CD4-positive, alpha-beta T cell treated with Interleukin-15 for 4 hours (primary cell): ENCODE measurements around the gene CAMK2D.

Experiments
- DNase-seq: peaks from one replicate; pipeline ENCODE4 v3.0.0-alpha.2; 2020; ENCODE audit warnings: low spot score

The CAMK2D gene

GRCh38 chr4:113564493-113564892 lies 197.0 kb downstream of the CAMK2D start:
- DNase-seq = no peak

- no peak for DNase-seq
These were observed 197.7 kb downstream of the CAMK2D start for GRCh38 chr4:113563691-113564378.

GRCh38 chr4:113561758-113562157 lies 199.8 kb downstream of the CAMK2D start:
- DNase-seq = no peak

GRCh38 chr4:113561092-113561491 lies 200.4 kb downstream of the CAMK2D start:
- DNase-seq = no peak

- DNase-seq = no peak
These were observed 201.0 kb downstream of the CAMK2D start for GRCh38 chr4:113560579-113560978.

- DNase-seq = no peak
These were observed 201.6 kb downstream of the CAMK2D start for GRCh38 chr4:113559947-113560346.

- no peak for DNase-seq
These were observed 205.0 kb downstream of the CAMK2D start for GRCh38 chr4:113556382-113557134.

- no peak for DNase-seq
These were observed 205.7 kb downstream of the CAMK2D start for GRCh38 chr4:113555868-113556267.

GRCh38 chr4:113553082-113553481 lies 208.5 kb downstream of the CAMK2D start:
- DNase-seq = no peak

- DNase-seq = no peak
These were observed 211.0 kb downstream of the CAMK2D start for GRCh38 chr4:113550510-113550909.

GRCh38 chr4:113548303-113548702 lies 213.2 kb downstream of the CAMK2D start:
- DNase-seq = no peak

- peak; percentile 96 for DNase-seq
These were observed 214.0 kb downstream of the CAMK2D start for GRCh38 chr4:113547487-113548042.

- DNase-seq = no peak
These were observed 219.6 kb downstream of the CAMK2D start for GRCh38 chr4:113541933-113542332.

- no peak for DNase-seq
These were observed 220.7 kb downstream of the CAMK2D start for GRCh38 chr4:113540859-113541258.

GRCh38 chr4:113539408-113539807 lies 222.1 kb downstream of the CAMK2D start:
- no peak for DNase-seq

GRCh38 chr4:113537628-113538027 lies 223.9 kb downstream of the CAMK2D start:
- DNase-seq = no peak

- no peak for DNase-seq
These were observed 224.3 kb downstream of the CAMK2D start for GRCh38 chr4:113537203-113537602.

GRCh38 chr4:113534711-113535110 lies 226.8 kb downstream of the CAMK2D start:
- DNase-seq = no peak

- no peak for DNase-seq
These were observed 230.0 kb downstream of the CAMK2D start for GRCh38 chr4:113531572-113531971.

- no peak for DNase-seq
These were observed 233.1 kb downstream of the CAMK2D start for GRCh38 chr4:113528395-113528794.

- no peak for DNase-seq
These were observed 236.0 kb downstream of the CAMK2D start for GRCh38 chr4:113525521-113525920.

- no peak for DNase-seq
These were observed 236.9 kb downstream of the CAMK2D start for GRCh38 chr4:113524505-113525186.

GRCh38 chr4:113524096-113524495 lies 237.4 kb downstream of the CAMK2D start:
- DNase-seq = no peak
